ENCODE results near the gene SAPCD2.

The SAPCD2 gene

GRCh38 chr9:137107312-137107921 lies 37.1 kb upstream of the SAPCD2 start:
- no peak overlapping the region for H3K4me3 ChIP-seq (ENCODE audit: low read depth, low read length, poor library complexity, severe bottlenecking)
- no peak overlapping the region for H3K9ac ChIP-seq (ENCODE audit: low read length)
- no peaks in the 10 kb centered on the region for H3F3A ChIP-seq (ENCODE audit: insufficient read depth, low read length)
- H2AFZ ChIP-seq (ENCODE audit: low read length), result no peak overlapping the region
- H3K4me2 ChIP-seq (ENCODE audit: low read length), result no peak overlapping the region
- H3K36me3 ChIP-seq (ENCODE audit: insufficient read depth, low read length), result peaks cover 98% of the 10 kb centered on the region
- H3K9me3 ChIP-seq (ENCODE audit: low read length), result no peaks in the 10 kb centered on the region
- TF ChIP-seq CTCF (IDR thresholded peaks at IDR 0.05; ENCODE audit: low read length) (no peak), EZH2 (IDR thresholded peaks at IDR 0.05; ENCODE audit: borderline replicate concordance, low read length) (no peak)
- H3K4me1 ChIP-seq (ENCODE audit: insufficient read depth, low read length, severe bottlenecking), result no peaks in the 10 kb centered on the region
- H3K27me3 ChIP-seq (ENCODE audit: insufficient read depth, low read length), result no peaks in the 10 kb centered on the region
- H3K27ac ChIP-seq (ENCODE audit: low read depth, low read length, poor library complexity, severe bottlenecking), result no peak overlapping the region
- no peaks in the 10 kb centered on the region for H3K9me2 ChIP-seq (ENCODE audit: low read depth, low read length)
- no peaks in the 10 kb centered on the region for H4K20me1 ChIP-seq (ENCODE audit: insufficient read depth, low read length)
- no peaks in the 10 kb centered on the region for H3K79me2 ChIP-seq (ENCODE audit: insufficient read depth, low read length)

DNA sequence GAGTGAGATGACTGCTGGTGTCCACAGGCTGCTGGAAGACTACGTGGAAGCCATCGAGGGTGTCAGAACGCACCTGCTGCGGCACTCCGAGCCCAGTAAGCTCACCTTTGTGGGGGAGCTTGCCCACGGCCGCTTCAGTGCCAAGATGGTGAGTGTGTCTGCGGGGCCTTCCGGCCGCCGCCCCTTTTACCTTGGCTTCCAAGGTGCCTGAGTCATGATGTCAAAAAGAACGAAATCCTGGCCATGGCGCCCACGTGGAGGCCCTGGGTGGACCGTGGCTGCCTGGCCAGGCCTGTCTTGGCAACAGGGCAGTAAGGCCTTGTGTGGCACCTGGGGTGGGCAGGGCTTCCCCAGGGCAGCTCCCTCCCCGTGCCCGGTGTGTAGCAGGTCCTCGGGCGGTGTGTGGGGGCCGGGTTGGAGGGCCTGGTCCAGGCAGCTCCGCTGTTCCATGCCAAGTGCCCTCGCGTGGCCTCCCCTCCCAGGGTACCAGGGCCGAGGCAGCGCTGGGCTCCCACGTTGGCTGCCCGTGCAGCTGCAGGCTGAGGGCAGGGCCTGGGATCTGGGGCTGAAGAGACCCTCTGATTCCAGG lies 36.4 kb upstream of the SAPCD2 start:
- Histone ChIP-seq H3K27ac (ENCODE audit: low read depth, low read length, poor library complexity, severe bottlenecking) (no peak overlapping the region), H3K4me3 (ENCODE audit: low read depth, low read length, poor library complexity, severe bottlenecking) (no peak overlapping the region), H4K20me1 (ENCODE audit: insufficient read depth, low read length) (no peaks in the 10 kb centered on the region), H2AFZ (ENCODE audit: low read length) (no peak overlapping the region), H3K9me3 (ENCODE audit: low read length) (no peaks in the 10 kb centered on the region), H3K9ac (ENCODE audit: low read length) (no peak overlapping the region), H3K36me3 (ENCODE audit: insufficient read depth, low read length) (peaks cover 98% of the 10 kb centered on the region), H3K27me3 (ENCODE audit: insufficient read depth, low read length) (no peaks in the 10 kb centered on the region), H3F3A (ENCODE audit: insufficient read depth, low read length) (no peaks in the 10 kb centered on the region; the same call in 1 of the 2 replicates), H3K9me2 (ENCODE audit: low read depth, low read length) (no peaks in the 10 kb centered on the region), H3K4me2 (ENCODE audit: low read length) (no peak overlapping the region), H3K79me2 (ENCODE audit: insufficient read depth, low read length) (no peaks in the 10 kb centered on the region), H3K4me1 (ENCODE audit: insufficient read depth, low read length, severe bottlenecking) (no peaks in the 10 kb centered on the region)
- no peak for TF ChIP-seq CTCF (IDR thresholded peaks at IDR 0.05; ENCODE audit: low read length)
- TF ChIP-seq EZH2 (IDR thresholded peaks at IDR 0.05; ENCODE audit: borderline replicate concordance, low read length), result no peak

GRCh38 chr9:137105814-137106661 lies 35.7 kb upstream of the SAPCD2 start:
- no peak overlapping the region for H3K27ac ChIP-seq (ENCODE audit: low read depth, low read length, poor library complexity, severe bottlenecking)
- TF ChIP-seq CTCF (IDR thresholded peaks at IDR 0.05; ENCODE audit: low read length), result no peak
- TF ChIP-seq EZH2 (IDR thresholded peaks at IDR 0.05; ENCODE audit: borderline replicate concordance, low read length), result no peak
- H2AFZ ChIP-seq (ENCODE audit: low read length), result no peak overlapping the region
- no peaks in the 10 kb centered on the region for H4K20me1 ChIP-seq (ENCODE audit: insufficient read depth, low read length)
- H3K9me2 ChIP-seq (ENCODE audit: low read depth, low read length), result no peaks in the 10 kb centered on the region
- H3K79me2 ChIP-seq (ENCODE audit: insufficient read depth, low read length), result no peaks in the 10 kb centered on the region
- H3K4me2 ChIP-seq (ENCODE audit: low read length), result no peak overlapping the region
- no peaks in the 10 kb centered on the region for H3K4me1 ChIP-seq (ENCODE audit: insufficient read depth, low read length, severe bottlenecking)
- no peaks in the 10 kb centered on the region for H3K27me3 ChIP-seq (ENCODE audit: insufficient read depth, low read length)
- no peak overlapping the region for H3K4me3 ChIP-seq (ENCODE audit: low read depth, low read length, poor library complexity, severe bottlenecking)
- H3K36me3 ChIP-seq (ENCODE audit: insufficient read depth, low read length), result peaks cover 100% of the 10 kb centered on the region
- no peaks in the 10 kb centered on the region; the same call in 1 of the 2 replicates for H3F3A ChIP-seq (ENCODE audit: insufficient read depth, low read length)
- H3K9me3 ChIP-seq (ENCODE audit: low read length), result no peaks in the 10 kb centered on the region
- H3K9ac ChIP-seq (ENCODE audit: low read length), result no peak overlapping the region
